G401 (cell line): ENCODE results near the gene PKN3. TPM values are rescaled to one million over a fixed set of nuclear protein-coding genes. Genes with fewer than 3 reads are reported as not detected.
A peak's percentile ranks its signal among the peaks of the same experiment; 100 is the strongest.
"Not testable (repeated sequence)": the region's sequence is repeated elsewhere in the genome, so short reads cannot be mapped to it uniquely, and the experiment has no call there.

Experiments
- DNase-seq: peaks from one replicate; pipeline ENCODE4 v3.0.0-alpha.2; 2015; ENCODE audit warnings: low spot score
- in situ Hi-C: cut with HindIII; loops from 2 replicates; pipeline ENCODE4 v1.10.0; 2016; ENCODE audit warnings: low sequenced_read_pairs, mixed read lengths
- total RNA-seq: library from RNA; depleted of rRNA; stranded (reverse); fragments of >200 nt; shearing (Covaris generic); gene quantifications from 2 replicates; pipeline ENCODE4 v1.2.3, GENCODE V29; 2014; rRNA removed

Gene PKN3
- total RNA-seq = 34.8 and 36.7 TPM in 2 replicates

DNA sequence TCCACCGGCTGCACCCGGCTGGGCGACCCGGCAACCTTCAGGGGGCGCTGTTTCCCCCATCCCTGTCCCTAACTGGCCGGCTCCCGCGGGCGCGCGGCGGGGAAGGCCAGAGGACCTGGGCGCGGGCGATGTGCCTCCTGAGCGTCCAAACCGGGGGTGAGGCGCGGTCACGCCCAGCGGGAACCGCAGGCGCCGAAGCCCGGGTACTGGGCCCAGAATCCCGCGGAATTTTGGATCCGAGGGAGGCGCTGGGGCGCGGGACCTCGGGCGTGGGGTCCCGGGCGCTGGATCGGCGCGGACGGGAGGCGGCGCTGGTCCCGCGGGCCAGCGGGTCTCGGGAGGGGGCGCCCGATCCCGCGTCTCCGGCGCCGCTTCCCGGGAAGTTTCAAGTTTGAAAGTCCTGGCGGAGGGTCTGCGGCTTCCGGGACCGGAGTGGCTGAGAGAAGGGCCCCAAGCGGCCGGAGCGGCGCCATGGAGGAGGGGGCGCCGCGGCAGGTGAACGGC, at the start of gene PKN3:
Gene PKN3, plus strand, starts transcription at position 59 of the 504 bp plus-strand sequence. Its CDS starts 413 bp downstream, at position 472.
- DNase-seq = peak; percentile 78

DNA sequence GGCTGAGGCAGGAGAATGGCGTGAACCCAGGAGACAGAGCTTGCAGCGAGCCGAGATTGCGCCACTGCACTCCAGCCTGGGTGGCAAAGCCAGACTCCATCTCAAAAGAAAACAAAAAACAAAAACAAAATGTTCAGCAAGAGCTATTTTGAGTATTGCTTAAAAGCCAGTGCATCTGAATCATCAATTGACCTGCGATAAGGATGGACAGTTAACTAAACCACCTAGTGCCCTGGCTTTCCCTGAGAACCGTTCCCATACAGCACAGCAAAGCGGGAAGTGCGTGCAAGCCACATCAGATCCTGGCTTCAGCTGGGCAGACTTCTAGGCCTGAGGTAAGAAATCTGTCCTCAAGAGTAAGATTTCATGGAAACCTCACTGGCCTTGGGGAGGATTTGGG, 48.4 kb upstream of the PKN3 start:
- DNase-seq = no peak
- in situ Hi-C loops = no loop called here

More for the DNA sequence above, at the start of gene PKN3:
- in situ Hi-C loops = no loop called here

DNA sequence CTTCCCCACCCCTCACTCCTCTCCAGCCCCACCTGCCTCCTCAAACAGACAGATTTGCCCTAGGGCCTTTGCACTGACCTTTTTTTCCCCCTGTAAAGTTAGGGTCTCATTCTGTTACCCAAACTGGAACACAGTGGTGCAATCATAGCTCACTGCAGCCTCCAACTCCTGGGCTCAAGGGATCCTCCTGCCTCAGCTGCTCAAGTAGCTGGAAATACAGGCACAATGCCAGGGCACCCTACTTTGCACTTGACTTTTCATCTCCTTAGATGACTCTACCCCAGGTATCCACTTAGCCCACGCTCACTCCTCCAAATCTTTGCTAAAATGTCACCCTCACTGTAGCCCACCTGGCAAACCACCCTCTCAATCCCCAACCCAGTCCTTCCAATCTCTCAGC, 47.8 kb upstream of the PKN3 start:
- no peak for DNase-seq
- in situ Hi-C loops = no loop called here

DNA sequence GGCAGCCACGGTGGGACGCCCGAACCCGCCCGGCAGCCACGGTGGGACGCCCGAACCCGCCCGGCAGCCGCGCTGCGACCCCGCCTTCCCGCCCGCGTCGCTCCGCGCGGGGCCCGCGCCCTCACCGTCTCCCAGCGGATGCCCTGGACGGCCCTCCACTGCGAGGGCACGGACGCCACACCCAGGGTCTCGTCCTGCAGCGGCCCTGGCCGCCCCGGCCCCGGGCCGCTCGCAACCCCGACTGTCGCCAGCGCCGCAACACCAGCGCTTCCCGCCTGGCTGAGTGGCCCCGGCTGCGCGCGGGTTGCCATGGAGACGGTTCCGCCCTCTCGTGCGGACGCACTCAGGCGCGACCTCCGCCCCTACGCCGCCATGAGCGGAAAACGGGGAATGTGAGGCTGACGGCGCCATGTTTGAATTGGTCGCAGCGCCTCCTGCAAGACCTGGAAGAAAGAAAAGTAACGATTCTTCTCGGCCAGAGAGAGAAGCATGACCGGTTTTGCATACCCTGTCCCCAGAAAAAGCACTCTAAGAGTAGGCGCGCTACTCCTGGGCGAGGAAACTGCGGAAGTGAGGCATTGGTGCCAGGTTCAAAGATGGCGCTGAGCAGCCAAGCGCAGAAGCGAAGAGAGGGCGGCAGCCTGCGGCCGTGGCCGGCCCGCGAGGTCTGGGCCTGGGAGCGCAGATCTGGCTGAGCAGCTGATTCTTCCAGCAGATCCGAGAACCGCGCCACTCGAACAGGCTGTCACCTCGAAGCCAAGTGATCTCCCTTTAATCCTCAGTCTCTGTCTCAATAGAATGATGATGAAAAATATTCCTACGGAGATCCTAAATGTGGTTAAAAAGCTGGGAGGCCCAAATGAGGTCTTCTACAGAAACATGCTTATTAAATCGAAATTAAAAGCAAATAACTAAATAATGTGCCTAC, 45.6 kb upstream of the PKN3 start, which contains the start of gene DYNC2I2:
Gene DYNC2I2, minus strand, starts transcription at position 432 of the 928 bp plus-strand sequence. Its CDS starts 121 bp downstream, at position 311.
- in situ Hi-C loops = no loop called here

DNA sequence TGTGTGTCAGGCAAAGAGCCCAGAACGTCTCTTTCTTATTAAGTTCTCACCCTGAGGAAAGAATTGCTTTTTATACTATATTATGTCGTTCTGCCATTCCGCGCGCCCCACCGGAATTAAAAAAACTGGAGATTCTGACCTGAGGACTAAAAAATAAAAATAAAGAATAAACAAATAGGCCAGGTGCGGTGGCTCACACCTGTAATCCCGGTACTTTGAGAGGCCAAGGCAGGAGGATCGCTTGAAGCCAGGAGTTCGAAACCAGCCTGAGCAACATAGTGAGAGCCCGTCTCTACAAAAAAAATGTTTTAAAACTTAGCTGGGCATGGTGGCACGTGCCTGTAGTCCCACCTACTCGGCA, 45.0 kb upstream of the PKN3 start:
- in situ Hi-C loops = no loop called here
- no peak for DNase-seq

More for the DNA sequence above, 45.6 kb upstream of the PKN3 start, which contains the start of gene DYNC2I2:
- DNase-seq = peak; percentile 92

DNA sequence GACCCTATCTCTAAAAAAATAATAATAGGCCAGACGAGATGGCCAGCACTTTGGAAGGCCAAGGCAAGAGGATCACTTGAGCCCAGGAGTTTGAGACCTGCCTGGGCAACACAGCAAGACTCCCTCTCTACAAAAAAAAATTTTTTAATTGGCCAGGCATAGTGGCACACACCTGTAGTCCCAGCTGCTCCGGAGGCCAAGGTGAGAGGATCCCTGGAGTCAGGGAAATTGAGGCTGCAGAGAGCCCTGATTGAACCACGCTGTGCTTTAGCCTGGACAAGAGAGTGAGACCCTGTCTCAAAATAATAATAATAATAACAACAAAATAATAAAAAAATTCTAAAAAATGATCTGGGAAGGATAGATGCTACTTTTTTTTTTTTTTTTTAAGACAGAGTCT, 44.5 kb upstream of the PKN3 start:
- no peak for DNase-seq
- in situ Hi-C loops = no loop called here

DNA sequence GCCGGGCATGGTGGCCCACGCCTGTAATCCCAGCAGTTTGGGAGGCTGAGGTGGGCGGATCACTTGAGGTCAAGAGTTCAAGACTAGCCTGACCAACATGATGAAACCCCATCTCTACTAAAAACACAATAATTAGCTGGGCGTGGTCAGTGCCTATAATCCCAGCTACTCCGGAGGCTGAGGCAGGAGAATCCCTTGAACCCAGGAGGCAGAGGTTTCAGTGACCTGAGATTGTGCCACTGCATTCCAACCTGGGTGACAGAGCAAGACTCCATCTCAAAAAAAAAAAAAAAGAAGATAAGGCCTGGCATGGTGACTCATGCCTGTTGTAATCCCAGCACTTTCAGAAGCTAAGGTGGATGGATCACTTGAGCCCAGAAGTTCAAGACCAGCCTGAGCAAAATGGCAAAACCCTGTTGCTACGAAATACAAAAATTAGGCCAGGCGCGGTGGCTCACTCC, 35.8 kb upstream of the PKN3 start:
- in situ Hi-C loops, DNase-seq: not testable (repeated sequence)

DNA sequence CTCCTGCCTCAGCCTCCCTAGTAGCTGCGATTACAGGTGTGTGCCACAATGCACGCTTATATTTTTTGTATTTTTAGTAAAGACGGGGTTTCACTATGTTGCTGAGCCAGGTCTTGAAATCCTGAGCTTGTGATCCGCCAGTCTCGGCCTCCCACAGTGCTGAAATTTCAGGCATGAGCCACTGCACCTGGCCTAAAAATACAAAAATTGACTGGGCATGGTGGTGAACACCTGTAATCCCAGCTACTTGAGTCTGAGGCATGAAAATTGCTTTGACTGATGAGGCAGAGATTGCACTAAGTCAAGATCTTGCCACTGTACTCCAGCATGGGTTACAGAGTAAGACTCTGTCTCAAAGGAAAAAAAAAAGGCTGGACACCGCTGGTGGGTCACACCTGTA, 32.5 kb upstream of the PKN3 start:
- in situ Hi-C loops = no loop called here
- no peak for DNase-seq

DNA sequence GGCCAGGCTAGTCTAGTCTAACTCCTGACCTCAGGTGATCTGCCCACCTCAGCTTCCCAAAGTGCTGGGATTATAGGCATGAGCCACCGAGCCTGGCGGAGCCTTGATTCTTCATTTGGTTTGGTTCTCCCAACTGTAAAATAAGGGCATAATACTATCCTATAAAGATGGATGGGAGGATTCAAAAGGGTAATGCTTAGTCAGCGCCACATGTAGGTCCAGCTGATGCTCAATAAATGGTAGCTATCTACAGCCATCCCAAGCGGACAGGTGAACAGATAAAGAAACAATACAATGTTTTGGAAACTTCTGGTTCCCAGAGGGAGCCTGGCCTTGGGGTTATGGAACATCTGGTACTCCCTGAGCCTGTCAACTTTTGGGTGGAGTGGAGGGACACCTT, 26.9 kb upstream of the PKN3 start:
- in situ Hi-C loops = no loop called here
- no peak for DNase-seq

DNA sequence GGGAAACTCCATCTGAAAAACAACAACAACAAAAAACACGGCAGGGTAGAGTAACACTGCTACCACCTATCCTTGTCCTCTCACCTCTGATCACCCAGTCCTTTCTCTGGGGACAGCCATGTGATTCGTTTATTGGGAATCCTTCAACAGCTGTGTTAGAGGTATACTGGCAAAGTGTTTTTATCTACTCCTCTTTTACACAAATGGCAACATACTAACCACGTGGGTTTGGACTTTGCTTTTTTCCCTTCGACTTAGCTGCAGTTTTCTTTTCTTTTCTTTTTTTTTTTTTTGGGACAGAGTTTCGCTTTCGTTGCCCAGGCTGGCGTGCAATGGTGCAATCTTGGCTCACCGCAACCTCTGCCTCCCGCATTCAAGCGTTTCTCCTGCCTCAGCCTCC, 24.5 kb upstream of the PKN3 start:
- no peak for DNase-seq
- in situ Hi-C loops = no loop called here

DNA sequence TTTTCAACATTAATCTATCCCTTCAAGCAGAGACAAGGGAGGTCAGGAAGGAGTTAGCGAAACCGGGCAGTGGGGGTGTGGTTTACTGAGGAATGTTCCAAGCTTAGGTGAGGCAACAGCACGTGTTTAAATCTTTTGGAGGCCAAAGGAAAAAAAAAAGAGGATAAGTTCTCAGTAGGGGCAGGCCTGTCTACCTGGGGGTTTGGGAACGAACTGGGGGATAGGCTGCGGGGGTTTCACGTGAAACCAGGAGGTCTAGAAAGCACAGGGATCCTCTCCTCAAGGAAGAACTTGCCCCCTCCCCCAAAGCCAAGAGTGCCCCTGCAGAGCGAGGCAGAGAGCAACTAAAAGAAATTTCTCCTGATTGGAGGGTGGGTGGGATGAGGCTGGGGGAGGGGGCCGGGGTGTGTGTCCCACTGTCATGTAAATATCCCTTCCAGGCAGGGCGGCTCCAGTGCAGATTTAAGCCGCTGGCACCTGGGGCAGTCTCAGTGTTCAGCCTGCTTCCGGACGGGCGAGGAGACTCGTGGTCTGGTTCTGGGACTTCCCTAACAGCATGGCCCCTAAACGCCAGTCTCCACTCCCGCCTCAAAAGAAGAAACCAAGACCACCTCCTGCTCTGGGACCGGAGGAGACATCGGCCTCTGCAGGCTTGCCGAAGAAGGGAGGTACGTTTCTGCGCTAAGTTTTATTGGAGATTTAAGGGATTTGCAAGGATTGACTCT, 18.8 kb upstream of the PKN3 start:
- in situ Hi-C loops = no loop called here
- peak; percentile 40 for DNase-seq

DNA sequence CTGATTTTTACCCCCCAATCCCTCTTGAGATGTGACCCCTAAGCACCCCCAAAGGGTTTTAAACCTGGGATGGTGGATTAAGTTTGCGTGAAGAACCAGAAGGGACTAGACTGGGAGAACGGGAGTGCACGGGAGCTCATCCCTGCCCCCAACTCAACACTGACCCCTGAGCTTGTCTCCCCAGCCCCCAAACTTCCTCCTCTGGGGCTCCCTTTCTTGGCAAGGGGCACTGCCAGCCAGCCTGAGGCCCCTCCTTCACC, 18.3 kb upstream of the PKN3 start:
- in situ Hi-C loops = no loop called here

DNA sequence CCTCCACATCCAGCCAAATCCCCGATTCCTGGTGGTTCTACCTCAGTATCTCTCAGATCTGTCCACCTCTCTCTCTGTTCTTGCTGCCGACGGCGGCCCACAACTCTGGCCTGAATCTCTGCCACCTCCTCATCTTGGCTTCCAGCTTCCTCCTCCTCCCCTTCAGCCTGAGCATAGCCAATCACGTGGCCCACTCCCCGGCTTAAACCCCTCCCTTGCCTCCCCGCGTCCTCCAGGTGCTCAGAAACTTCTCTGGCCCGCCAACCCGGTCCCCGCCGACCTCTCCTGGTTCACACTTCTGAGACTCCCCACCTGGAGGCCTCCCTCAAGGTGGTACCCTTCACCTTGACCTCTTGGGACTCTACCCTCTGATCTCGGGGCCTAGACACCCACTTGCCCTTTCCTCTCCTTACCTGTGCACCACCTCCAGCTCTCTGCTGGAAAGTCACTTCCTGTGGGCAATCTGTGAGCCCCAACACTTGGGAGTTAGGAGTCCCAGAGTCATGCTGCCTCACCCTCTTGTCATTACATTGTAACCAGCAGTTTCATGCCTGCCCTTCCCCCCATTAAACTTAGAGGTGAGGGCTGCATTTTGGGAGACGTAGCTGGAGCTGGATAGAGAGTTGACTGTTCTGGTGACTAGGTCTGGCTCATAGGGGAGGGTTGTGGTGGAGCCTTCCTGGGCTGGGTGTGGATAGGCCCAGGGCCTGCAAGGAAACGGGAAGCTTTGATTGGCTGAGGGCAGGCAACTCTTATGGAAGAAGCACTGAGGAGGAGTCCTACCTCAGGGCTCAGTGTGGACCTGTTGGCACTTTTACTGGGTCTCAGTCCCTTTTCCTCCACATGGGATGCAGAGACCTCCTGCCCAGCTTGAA, 17.7 kb upstream of the PKN3 start:
- DNase-seq = peak; percentile 48
- in situ Hi-C loops = no loop called here

More for the DNA sequence above, 18.3 kb upstream of the PKN3 start:
- DNase-seq = no peak

DNA sequence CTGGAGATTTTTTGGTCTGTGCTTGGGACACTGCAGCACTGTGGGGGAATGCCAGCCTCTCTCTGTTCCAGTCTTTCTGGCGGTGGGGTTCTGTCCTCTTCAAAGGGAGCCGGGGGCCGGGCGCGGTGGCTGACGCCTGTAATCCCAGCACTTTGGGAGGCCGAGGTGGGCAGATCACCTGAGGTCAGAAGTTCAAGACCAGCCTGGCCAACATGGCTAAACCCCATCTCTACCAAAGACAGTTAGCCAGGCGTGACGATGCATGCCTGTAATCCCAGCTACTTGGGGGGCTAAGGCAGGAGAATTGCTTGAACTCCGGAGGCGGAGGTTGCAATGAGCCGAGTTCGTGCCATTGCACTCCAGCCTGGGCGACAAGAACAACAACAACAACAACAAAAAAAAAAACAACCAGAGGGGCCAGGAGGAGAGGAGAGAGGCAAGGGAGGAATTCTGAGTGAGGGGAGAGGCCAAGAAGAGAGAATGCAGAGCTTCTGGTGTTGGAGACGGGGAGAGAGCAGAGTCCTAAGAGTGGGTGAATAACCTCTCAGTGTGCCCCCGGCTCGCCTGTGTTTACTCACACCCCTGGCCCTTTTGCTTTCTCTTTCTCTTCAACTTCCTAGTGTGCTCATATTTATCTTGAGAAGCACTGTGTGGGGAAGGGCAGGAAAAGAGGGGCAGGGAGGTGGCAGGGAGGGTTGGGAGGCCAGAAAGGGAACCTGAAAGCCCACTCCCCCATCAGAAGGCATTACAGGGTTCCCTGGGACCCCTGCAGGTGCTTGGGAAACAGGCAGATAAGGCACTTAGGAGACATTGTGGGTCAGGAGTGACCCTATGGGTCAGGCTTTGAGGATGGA, 16.4 kb upstream of the PKN3 start:
- DNase-seq = no peak
- in situ Hi-C loops = no loop called here

DNA sequence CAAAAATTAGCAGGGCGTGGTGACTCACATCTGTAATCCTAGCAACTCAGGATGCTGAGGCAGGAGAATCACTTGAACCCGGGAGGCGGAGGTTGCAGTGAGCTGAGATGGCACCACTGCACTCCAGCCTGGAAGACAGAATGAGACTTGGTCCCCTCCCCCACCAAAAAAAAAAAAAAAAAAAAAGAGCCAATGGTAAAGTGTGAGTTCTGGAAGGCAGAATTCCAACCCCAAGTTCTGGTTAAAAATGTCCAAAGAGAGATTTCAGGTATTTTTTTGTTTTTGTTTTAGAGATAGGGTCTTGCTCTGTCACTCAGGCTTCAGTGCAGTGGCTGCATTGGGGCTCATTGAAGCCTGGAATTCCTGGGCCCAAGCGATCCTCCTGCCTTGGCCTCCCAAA, 14.8 kb upstream of the PKN3 start:
- in situ Hi-C loops = no loop called here

DNA sequence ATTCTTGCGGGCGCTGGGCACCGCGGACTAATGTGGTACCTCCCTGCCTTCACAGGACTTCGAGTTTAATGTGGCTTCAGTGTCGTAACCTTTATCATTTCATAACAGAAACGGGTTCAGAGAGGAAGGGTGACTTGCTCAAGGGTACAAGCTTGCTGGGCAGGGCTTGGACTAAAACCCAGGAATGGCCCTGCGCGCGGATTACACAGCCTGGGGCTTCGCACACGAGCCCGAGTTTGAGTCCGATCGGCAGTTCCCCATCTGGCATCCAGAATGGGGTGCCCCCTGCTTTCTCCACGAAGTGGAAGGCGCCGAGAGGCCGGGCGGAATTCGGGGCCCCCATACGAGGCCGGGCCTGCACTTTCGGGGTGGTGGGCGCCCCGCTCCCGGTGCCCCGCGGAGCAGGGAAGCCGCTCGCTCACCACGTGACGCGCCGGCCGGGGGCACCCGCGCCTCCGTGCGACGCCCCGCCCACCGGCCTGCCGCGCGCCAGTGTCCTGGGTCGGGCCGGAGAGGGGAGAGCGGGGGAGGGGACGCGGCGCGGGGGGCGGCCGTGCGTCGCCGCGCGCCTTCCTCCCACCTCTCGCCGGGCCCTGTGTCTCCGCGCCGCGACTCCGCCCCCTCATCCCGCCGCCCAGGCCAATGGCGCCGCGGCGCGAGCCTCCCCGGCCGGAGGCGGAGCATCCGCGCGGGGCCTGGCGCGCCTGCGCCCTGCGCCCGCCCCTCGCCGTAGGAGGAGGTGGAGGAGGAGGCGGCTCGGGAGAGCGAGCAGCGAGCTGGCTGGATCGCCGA, 13.6 kb upstream of the PKN3 start, which contains the start of gene SET:
Gene SET, plus strand, starts transcription at position 722 of the 792 bp plus-strand sequence. CDS start 361 bp downstream, outside the sequence.
- peak; percentile 90 for DNase-seq
- in situ Hi-C loops = no loop called here

More for the DNA sequence above, 14.8 kb upstream of the PKN3 start:
- no peak for DNase-seq

DNA sequence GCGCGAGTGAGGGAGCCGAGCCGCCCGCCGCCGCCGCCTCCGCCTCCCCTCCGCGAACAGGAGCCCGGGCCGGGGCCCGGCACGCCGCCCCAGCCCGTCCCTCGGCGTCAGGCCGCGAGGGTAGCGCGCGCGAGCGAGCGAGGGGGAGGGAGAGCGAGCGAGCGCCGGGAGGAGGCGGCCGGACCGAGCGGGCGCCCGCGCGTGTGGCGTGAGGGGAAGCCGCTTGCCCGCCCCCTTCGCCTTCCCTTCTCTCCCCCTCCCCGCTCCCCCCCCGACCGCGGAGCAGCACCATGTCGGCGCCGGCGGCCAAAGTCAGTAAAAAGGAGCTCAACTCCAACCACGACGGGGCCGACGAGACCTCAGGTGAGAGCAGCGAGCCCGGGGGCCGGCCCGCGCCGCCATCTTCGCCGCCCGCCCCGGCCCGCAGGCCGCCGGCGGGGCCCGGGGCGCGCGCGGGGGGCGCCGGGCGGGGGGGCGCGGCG, 13.0 kb upstream of the PKN3 start:
- in situ Hi-C loops = no loop called here

More for the DNA sequence above, 13.0 kb upstream of the PKN3 start:
- DNase-seq = no peak
